Breast epithelium (tissue), 4 donors: ENCODE results near the gene OR5AU1. TPM values are rescaled to one million over a fixed set of nuclear protein-coding genes. Genes with fewer than 3 reads are reported as not detected.
A peak's percentile ranks its signal among the peaks of the same experiment; 100 is the strongest.

Source experiments
- DNase-seq, 2 donors: peaks; one replicate each; pipeline ENCODE4 v3.0.0-alpha.2; 2019; ENCODE audit warnings: low spot score in 2 of 2
- H3K27ac ChIP-seq, 2 donors: fragments of 200-600 bp; sonication (generic) in 1 of 2; one replicate each; pipeline ENCODE4 v1.5.1; 2016 to 2019; ENCODE audit warnings: mild to moderate bottlenecking in 1 of 2
- H3K27me3 ChIP-seq, 2 donors: fragments of 200-600 bp; sonication (generic) in 1 of 2; one replicate each; pipeline versions ENCODE4 v1.5.1 to v1.6.0; 2017 to 2019; ENCODE audit warnings: control low read depth in 1 of 2, mild to moderate bottlenecking in 1 of 2
- H3K36me3 ChIP-seq: fragments of 200-600 bp; one replicate; pipeline ENCODE4 v1.5.1; 2019
- H3K4me1 ChIP-seq, 2 donors: fragments of 200-600 bp; sonication (generic); one replicate each; pipeline ENCODE4 v1.5.1; 2016 to 2019; ENCODE audit warnings: control low read depth in 1 of 2
- H3K4me3 ChIP-seq, 3 donors: fragments of 200-600 bp; sonication (generic); 1 replicate in 2 of 3; 2 replicates in 1 of 3; pipeline ENCODE4 v1.5.1; 2016 to 2019; ENCODE audit warnings: mild to moderate bottlenecking in 3 of 3, moderate library complexity in 2 of 3
- H3K9me3 ChIP-seq, 2 donors: fragments of 200-600 bp; sonication (generic) in 1 of 2; one replicate each; pipeline ENCODE4 v1.5.1; 2016 to 2019; ENCODE audit warnings: control low read depth in 1 of 2
- CTCF ChIP-seq, 3 donors: fragments of 450-650 bp; IDR thresholded peaks; one replicate each; pipeline ENCODE4 v1.5.1; 2016 to 2017; ENCODE audit warnings: antibody characterized with exemption in 3 of 3, mild to moderate bottlenecking in 3 of 3, moderate library complexity in 3 of 3
- POLR2A ChIP-seq: fragments of 450-650 bp; IDR thresholded peaks from one replicate; pipeline ENCODE4 v1.6.1; 2016; ENCODE audit warnings: antibody characterized with exemption, mild to moderate bottlenecking, moderate library complexity
- POLR2AphosphoS5 ChIP-seq, 3 donors: sonication (generic); formaldehyde crosslinking; IDR thresholded peaks; one replicate each; pipeline ENCODE4 v1.6.1; 2017; ENCODE audit warnings: antibody characterized with exemption in 3 of 3
- intact Hi-C: fragments of 100-400 bp; cut with DNase I; formaldehyde crosslinking; loops from one replicate; pipeline ENCODE4 v1.15.1; 2023; ENCODE audit warnings: low total_unique reads
- total RNA-seq, 3 donors: library from RNA; depleted of rRNA; stranded (reverse); fragments of >200 nt; gene quantifications; one replicate each; pipeline ENCODE4 v1.1.0, GENCODE V29; 2016

OR5AU1 gene
- total RNA-seq, 3 donors from 2014 or later = not detected

- Histone ChIP-seq H3K4me3 (no peak overlapping the region), H3K9me3 (no peaks in the 10 kb centered on the region), H3K27ac (no peak overlapping the region), H3K36me3 (no peaks in the 10 kb centered on the region), H3K4me1 (no peaks in the 10 kb centered on the region), H3K27me3 (no peaks in the 10 kb centered on the region)
- TF ChIP-seq CTCF (IDR thresholded peaks at IDR 0.05) = peak; percentile 34 to 46 (median 42)
- no peak for TF ChIP-seq POLR2A
- TF ChIP-seq POLR2AphosphoS5 (IDR thresholded peaks at IDR 0.05) = no peak
- DNase-seq = no peak
- intact Hi-C loops = no loop called here
Observed at GRCh38 chr14:21136024-21136423, 19.8 kb downstream of the OR5AU1 start.

- no peak for DNase-seq
Observed at GRCh38 chr14:21133901-21134300, 22.0 kb downstream of the OR5AU1 start.

GRCh38 chr14:21123429-21123828 is 32.4 kb downstream of the OR5AU1 start:
- TF ChIP-seq POLR2AphosphoS5 (IDR thresholded peaks at IDR 0.05) (no peak), CTCF (IDR thresholded peaks at IDR 0.05) (no peak), POLR2A (no peak)
- intact Hi-C loops = no loop called here

More at GRCh38 chr14:21133901-21134300, 22.0 kb downstream of the OR5AU1 start:
- TF ChIP-seq CTCF (IDR thresholded peaks at IDR 0.05) = no peak
- no peak for TF ChIP-seq POLR2AphosphoS5 (IDR thresholded peaks at IDR 0.05)
- TF ChIP-seq POLR2A = no peak
- intact Hi-C loops = no loop called here
- no peaks in the 10 kb centered on the region for H3K9me3 ChIP-seq
- no peak overlapping the region for H3K4me3 ChIP-seq
- H3K27me3 ChIP-seq = no peaks in the 10 kb centered on the region
- H3K27ac ChIP-seq = no peak overlapping the region
- no peaks in the 10 kb centered on the region for H3K36me3 ChIP-seq
- H3K4me1 ChIP-seq = no peaks in the 10 kb centered on the region

GRCh38 chr14:21121122-21121521 is 34.7 kb downstream of the OR5AU1 start:
- H3K9me3 ChIP-seq = no peaks in the 10 kb centered on the region
- intact Hi-C loops = no loop called here

More at GRCh38 chr14:21123429-21123828, 32.4 kb downstream of the OR5AU1 start:
- no peaks in the 10 kb centered on the region for H3K4me1 ChIP-seq
- H3K27ac ChIP-seq = no peak overlapping the region
- H3K9me3 ChIP-seq = no peaks in the 10 kb centered on the region
- no peaks in the 10 kb centered on the region for H3K36me3 ChIP-seq
- H3K27me3 ChIP-seq = no peaks in the 10 kb centered on the region
- H3K4me3 ChIP-seq = no peak overlapping the region
- DNase-seq = no peak

GRCh38 chr14:21120686-21121085 is 35.2 kb downstream of the OR5AU1 start:
- H3K4me3 ChIP-seq = no peak overlapping the region
- H3K9me3 ChIP-seq = no peaks in the 10 kb centered on the region
- DNase-seq = no peak
- intact Hi-C loops = no loop called here
- no peaks in the 10 kb centered on the region for H3K27me3 ChIP-seq
- H3K27ac ChIP-seq = no peak overlapping the region
- no peaks in the 10 kb centered on the region for H3K36me3 ChIP-seq
- H3K4me1 ChIP-seq = no peaks in the 10 kb centered on the region
- TF ChIP-seq POLR2A = no peak

More at GRCh38 chr14:21121122-21121521, 34.7 kb downstream of the OR5AU1 start:
- H3K4me1 ChIP-seq = no peaks in the 10 kb centered on the region
- no peak overlapping the region for H3K4me3 ChIP-seq
- no peaks in the 10 kb centered on the region for H3K27me3 ChIP-seq
- TF ChIP-seq POLR2AphosphoS5 (IDR thresholded peaks at IDR 0.05) (no peak), CTCF (IDR thresholded peaks at IDR 0.05) (no peak), POLR2A (no peak)
- H3K36me3 ChIP-seq = no peaks in the 10 kb centered on the region
- DNase-seq = no peak
- H3K27ac ChIP-seq = no peak overlapping the region

GRCh38 chr14:21118933-21119332 is 36.9 kb downstream of the OR5AU1 start:
- Histone ChIP-seq H3K4me1 (no peaks in the 10 kb centered on the region), H3K36me3 (no peaks in the 10 kb centered on the region), H3K9me3 (no peaks in the 10 kb centered on the region), H3K27ac (no peak overlapping the region), H3K4me3 (no peak overlapping the region), H3K27me3 (no peaks in the 10 kb centered on the region)
- TF ChIP-seq POLR2AphosphoS5 (IDR thresholded peaks at IDR 0.05) = no peak
- TF ChIP-seq CTCF (IDR thresholded peaks at IDR 0.05) = no peak
- TF ChIP-seq POLR2A = no peak
- intact Hi-C loops = no loop called here
- DNase-seq = no peak
